Right lobe of liver (tissue), 4 donors: ENCODE measurements around the gene NAA15.

Source experiments
- POLR2A ChIP-seq: fragments of 450-650 bp; IDR thresholded peaks from one replicate; pipeline ENCODE4 v1.6.1; 2017; ENCODE audit warnings: antibody characterized with exemption, mild to moderate bottlenecking
- TF ChIP-seq, protein P1 (sequence below), 4 donors: fragments of 200-600 bp in 3 of 4; fragments of 450-650 bp in 1 of 4; IDR thresholded peaks; one replicate each; pipeline versions ENCODE4 v1.5.1 to v1.8.0; 2016 to 2022; ENCODE audit warnings: antibody characterized with exemption in 4 of 4, mild to moderate bottlenecking in 2 of 4
- donor health status: DM: no; HTN: no; CAD: no.
- donor health status: DM: no; HTN: no; CAD: no.
- donor health status: DM: no; HTN: yes; CAD: no.

DNA sequence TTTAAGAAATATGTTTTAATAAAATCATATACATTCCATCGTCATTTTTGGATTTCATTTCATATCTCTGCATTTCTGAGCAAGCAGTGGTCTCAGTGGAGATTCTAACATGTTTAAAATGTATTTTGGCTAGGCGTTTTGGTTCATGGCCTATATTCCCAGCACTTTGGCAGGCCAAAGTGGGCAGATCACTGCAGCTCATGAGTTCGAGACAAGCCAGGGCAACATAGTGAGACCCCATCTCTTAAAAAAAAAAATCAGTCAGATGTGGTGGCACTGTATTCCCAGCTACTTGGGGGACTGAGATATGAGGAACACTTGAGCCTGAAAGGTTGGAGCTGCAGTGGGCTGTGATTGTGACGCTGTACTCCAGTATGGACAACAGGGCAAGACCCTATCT lies 85.1 kb downstream of the NAA15 start:
- no peak for TF ChIP-seq POLR2A
- TF ChIP-seq, protein P1, sequence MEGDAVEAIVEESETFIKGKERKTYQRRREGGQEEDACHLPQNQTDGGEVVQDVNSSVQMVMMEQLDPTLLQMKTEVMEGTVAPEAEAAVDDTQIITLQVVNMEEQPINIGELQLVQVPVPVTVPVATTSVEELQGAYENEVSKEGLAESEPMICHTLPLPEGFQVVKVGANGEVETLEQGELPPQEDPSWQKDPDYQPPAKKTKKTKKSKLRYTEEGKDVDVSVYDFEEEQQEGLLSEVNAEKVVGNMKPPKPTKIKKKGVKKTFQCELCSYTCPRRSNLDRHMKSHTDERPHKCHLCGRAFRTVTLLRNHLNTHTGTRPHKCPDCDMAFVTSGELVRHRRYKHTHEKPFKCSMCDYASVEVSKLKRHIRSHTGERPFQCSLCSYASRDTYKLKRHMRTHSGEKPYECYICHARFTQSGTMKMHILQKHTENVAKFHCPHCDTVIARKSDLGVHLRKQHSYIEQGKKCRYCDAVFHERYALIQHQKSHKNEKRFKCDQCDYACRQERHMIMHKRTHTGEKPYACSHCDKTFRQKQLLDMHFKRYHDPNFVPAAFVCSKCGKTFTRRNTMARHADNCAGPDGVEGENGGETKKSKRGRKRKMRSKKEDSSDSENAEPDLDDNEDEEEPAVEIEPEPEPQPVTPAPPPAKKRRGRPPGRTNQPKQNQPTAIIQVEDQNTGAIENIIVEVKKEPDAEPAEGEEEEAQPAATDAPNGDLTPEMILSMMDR (IDR thresholded peaks at IDR 0.05), result no peak
